Astrocyte (in vitro differentiated cells and primary cell): Measurements from ENCODE around the gene AZU1. TPM values are rescaled to one million over a fixed set of nuclear protein-coding genes. Genes with fewer than 3 reads are reported as not detected.

Experiments
- DNase-seq: peaks from one replicate; pipeline ENCODE4 v3.0.0-alpha.2; 2010; ENCODE audit warnings: low read depth
- FAIRE-seq: peaks from 2 replicates; lab custom pipeline; 2011; peaks lifted over from hg19 to GRCh38; lab: Jason Lieb, UNC
- H2AFZ ChIP-seq: 2 replicates; pipeline ENCODE4 v1.6.0; 2012; ENCODE audit warnings: low read depth, low read length, inconsistent platforms
- H3K27ac ChIP-seq: 2 replicates; pipeline ENCODE4 v1.5.1; 2011; ENCODE audit warnings: low read depth, low read length, inconsistent platforms
- H3K27me3 ChIP-seq: 2 replicates; pipeline ENCODE4 v1.6.0; 2011; ENCODE audit warnings: low read length, inconsistent platforms; ENCODE audit not compliant: insufficient read depth
- H3K36me3 ChIP-seq: 2 replicates; pipeline ENCODE4 v1.5.1; 2011; ENCODE audit warnings: low read length, inconsistent platforms; ENCODE audit not compliant: insufficient read depth
- H3K4me1 ChIP-seq: 2 replicates; pipeline ENCODE4 v1.5.1; 2011; ENCODE audit warnings: low read length, inconsistent platforms; ENCODE audit not compliant: insufficient read depth
- H3K4me2 ChIP-seq: 2 replicates; pipeline ENCODE4 v1.6.0; 2012; ENCODE audit warnings: low read length, inconsistent platforms
- H3K4me3 ChIP-seq: 2 replicates; pipeline ENCODE4 v1.5.1; 2011; ENCODE audit warnings: low read depth, mild to moderate bottlenecking, low read length, inconsistent platforms; ENCODE audit not compliant: insufficient read depth
- H3K79me2 ChIP-seq: 2 replicates; pipeline ENCODE4 v1.6.0; 2012; ENCODE audit warnings: mild to moderate bottlenecking, low read length, inconsistent platforms; ENCODE audit not compliant: insufficient read depth
- H3K9ac ChIP-seq: 2 replicates; pipeline ENCODE4 v1.6.0; 2012; ENCODE audit warnings: mild to moderate bottlenecking, low read length, inconsistent platforms
- H3K9me3 ChIP-seq: 2 replicates; pipeline ENCODE4 v1.5.1; 2012; ENCODE audit warnings: low read depth, mild to moderate bottlenecking, low read length, inconsistent platforms; ENCODE audit not compliant: insufficient read depth
- H4K20me1 ChIP-seq: 2 replicates; pipeline ENCODE4 v1.6.0; 2012; ENCODE audit warnings: low read length, inconsistent platforms; ENCODE audit not compliant: insufficient read depth
- H3K27ac Mint-ChIP-seq: one replicate; pipeline ENCODE4 v1.8.0; 2021; ENCODE audit warnings: mild to moderate bottlenecking, mixed read lengths; ENCODE audit not compliant: unreplicated experiment
- H3K27me3 Mint-ChIP-seq: one replicate; pipeline ENCODE4 v1.8.0; 2021; ENCODE audit warnings: low read depth, mixed read lengths; ENCODE audit not compliant: unreplicated experiment
- H3K36me3 Mint-ChIP-seq: one replicate; pipeline ENCODE4 v1.8.0; 2021; ENCODE audit warnings: low read depth, mixed read lengths; ENCODE audit not compliant: unreplicated experiment
- H3K4me1 Mint-ChIP-seq: one replicate; pipeline ENCODE4 v1.8.0; 2021; ENCODE audit warnings: low read depth, mixed read lengths; ENCODE audit not compliant: unreplicated experiment
- H3K4me3 Mint-ChIP-seq: one replicate; pipeline ENCODE4 v1.8.0; 2021; ENCODE audit warnings: mild to moderate bottlenecking, moderate library complexity, mixed read lengths; ENCODE audit not compliant: unreplicated experiment
- H3K9me3 Mint-ChIP-seq: one replicate; pipeline ENCODE4 v1.8.0; 2021; ENCODE audit warnings: mild to moderate bottlenecking, mixed read lengths; ENCODE audit not compliant: unreplicated experiment
- CTCF ChIP-seq: IDR thresholded peaks from 2 replicates; pipeline ENCODE4 v1.5.1; 2011; ENCODE audit warnings: low read depth, mild to moderate bottlenecking, inconsistent platforms, low read length, moderate library complexity; ENCODE audit not compliant: insufficient read depth
- EZH2 ChIP-seq: IDR thresholded peaks from 2 replicates; pipeline ENCODE4 v1.6.1; 2012; ENCODE audit warnings: mild to moderate bottlenecking, low read length, inconsistent platforms; ENCODE audit not compliant: insufficient read depth
- total RNA-seq: library from RNA; stranded (reverse); gene quantifications from 2 replicates; pipeline ENCODE4 v1.2.1, GENCODE V29; 2021

AZU1 gene
- total RNA-seq, 1 donor from 2014 or later: 1.00 TPM

- H3K4me3 ChIP-seq: no peak overlapping the region
- DNase-seq (no peak), FAIRE-seq (no peak)
- no peaks in the 10 kb centered on the region for H3K4me1 ChIP-seq
- H4K20me1 ChIP-seq: no peaks in the 10 kb centered on the region
- H3K27me3 ChIP-seq: peaks cover 2% of the 10 kb centered on the region
- no peaks in the 10 kb centered on the region for H3K36me3 ChIP-seq
- H3K9me3 ChIP-seq: no peaks in the 10 kb centered on the region
- no peak overlapping the region for H2AFZ ChIP-seq
- no peak overlapping the region for H3K9ac ChIP-seq
- no peak overlapping the region for H3K4me2 ChIP-seq
- Mint-ChIP-seq H3K4me3 (no peak overlapping the region), H3K9me3 (no peaks in the 10 kb centered on the region), H3K36me3 (no peaks in the 10 kb centered on the region), H3K27me3 (no peaks in the 10 kb centered on the region), H3K27ac (no peak overlapping the region), H3K4me1 (no peaks in the 10 kb centered on the region)
- no peak for TF ChIP-seq EZH2
- TF ChIP-seq CTCF: no peak
- H3K79me2 ChIP-seq: no peaks in the 10 kb centered on the region
- H3K27ac ChIP-seq: no peak overlapping the region
Observed at GRCh38 chr19:825897-826644, 1.6 kb upstream of the AZU1 start.

GRCh38 chr19:827314-827709, 325 bp upstream of the AZU1 start:
- Mint-ChIP-seq H3K27ac (no peak overlapping the region), H3K27me3 (no peaks in the 10 kb centered on the region), H3K9me3 (no peaks in the 10 kb centered on the region), H3K4me3 (no peak overlapping the region), H3K36me3 (no peaks in the 10 kb centered on the region), H3K4me1 (no peaks in the 10 kb centered on the region)
- Histone ChIP-seq H3K4me1 (no peaks in the 10 kb centered on the region), H3K4me3 (no peak overlapping the region), H3K9me3 (no peaks in the 10 kb centered on the region), H2AFZ (no peak overlapping the region), H3K27ac (no peak overlapping the region), H3K79me2 (no peaks in the 10 kb centered on the region), H3K9ac (no peak overlapping the region), H3K27me3 (peaks cover 2% of the 10 kb centered on the region), H3K36me3 (no peaks in the 10 kb centered on the region), H4K20me1 (no peaks in the 10 kb centered on the region), H3K4me2 (no peak overlapping the region)
- no peak for DNase-seq
- FAIRE-seq: no peak
- TF ChIP-seq CTCF (no peak), EZH2 (no peak)

- Histone ChIP-seq H3K4me2 (no peak overlapping the region), H3K36me3 (no peaks in the 10 kb centered on the region), H3K27ac (no peak overlapping the region), H2AFZ (no peak overlapping the region), H3K4me1 (no peaks in the 10 kb centered on the region), H4K20me1 (no peaks in the 10 kb centered on the region), H3K27me3 (no peaks in the 10 kb centered on the region), H3K4me3 (no peak overlapping the region), H3K79me2 (no peaks in the 10 kb centered on the region), H3K9ac (no peak overlapping the region), H3K9me3 (no peaks in the 10 kb centered on the region)
- Mint-ChIP-seq H3K27me3 (peaks cover under 1% of the 10 kb centered on the region), H3K4me1 (no peaks in the 10 kb centered on the region), H3K9me3 (no peaks in the 10 kb centered on the region), H3K36me3 (no peaks in the 10 kb centered on the region), H3K27ac (no peak overlapping the region), H3K4me3 (no peak overlapping the region)
- TF ChIP-seq CTCF: no peak
- TF ChIP-seq EZH2: no peak
- DNase-seq: no peak
- FAIRE-seq: no peak
Observed at GRCh38 chr19:829129-829758, 1.6 kb downstream of the AZU1 start.
